ENCODE data around the gene SRPK2. TPM values are rescaled to one million over a fixed set of nuclear protein-coding genes. Genes with fewer than 3 reads are reported as not detected.

SRPK2 gene
- 58.2 TPM for total RNA-seq (2021; ENCODE audit: unreplicated experiment)
- polyA plus RNA-seq (2012; ENCODE audit: insufficient read length) = 29.6 TPM
- percentile 91 among the genes with signal in this experiment for Bru-seq, nascent RNA
- BruChase-seq, experiment 1, labeled RNA remaining after a 2-hour chase = percentile 84 among the genes with signal in this experiment
- BruChase-seq, experiment 2, labeled RNA remaining after a 6-hour chase = percentile 84 among the genes with signal in this experiment
- long read RNA-seq, partial matches to known transcripts = 33 of 56 reads
- long read RNA-seq, other reads (novel, unspliced or antisense) = 16 of 56 reads

DNA sequence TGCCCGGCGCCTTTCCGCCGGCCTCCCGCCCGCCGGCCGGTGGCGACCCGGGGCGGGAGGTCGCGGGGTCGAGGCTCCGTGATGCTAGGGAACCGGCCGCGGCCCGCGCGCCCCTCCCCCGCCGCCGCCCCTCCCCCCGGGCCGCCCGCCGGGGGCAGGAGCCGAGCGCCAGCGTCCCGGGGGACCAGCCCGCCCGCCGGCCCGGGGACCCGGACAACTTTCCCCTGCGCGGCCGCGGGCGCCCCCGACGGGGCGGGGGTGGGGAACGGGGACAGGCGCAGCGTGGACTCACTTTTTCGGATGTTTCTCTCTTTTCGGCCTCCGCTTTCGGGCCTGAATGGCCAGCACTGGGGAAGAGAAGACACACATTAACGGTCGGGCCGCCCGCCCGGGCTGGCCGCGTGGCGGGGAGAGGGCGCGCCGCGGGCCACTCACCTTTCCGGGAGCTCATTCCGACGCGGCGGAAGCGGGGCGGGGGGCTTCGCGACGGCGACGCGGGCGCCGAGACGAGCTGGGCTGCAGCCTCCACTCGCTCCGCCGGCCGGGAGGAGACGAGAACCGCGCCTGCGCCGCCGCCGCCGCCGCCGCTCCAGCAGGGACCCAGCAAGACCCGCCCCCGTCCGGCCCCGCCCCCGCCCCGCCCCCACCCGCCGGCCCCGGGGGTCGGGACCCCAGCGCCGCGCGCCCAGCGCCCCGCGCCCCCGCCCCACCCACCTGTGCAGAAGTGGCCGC is at the start of gene SRPK2:
Gene SRPK2, minus strand, starts transcription at position 566 of the 732 bp plus-strand sequence.
- peak within 1 kb of the TSS; percentile 79 for H3K27ac ChIP-seq (ENCODE audit: low read length)
- CTCF ChIA-PET = no interaction called here
- POLR2A ChIA-PET = no interaction called here
- H3K4me1 ChIP-seq (ENCODE audit: control insufficient read depth, insufficient read depth, low read length) = peaks cover 9% of the 10 kb centered on the region; the same call in 1 of the 2 replicates
- peak; percentile 93 for ATAC-seq
- no TSS peak for BruUV-seq (replicated peaks)
- no peaks in the 10 kb centered on the region for H3K9me3 ChIP-seq (ENCODE audit: control insufficient read depth, insufficient read depth, low read depth, low read length)
- no peaks in the 10 kb centered on the region for H3K36me3 ChIP-seq (ENCODE audit: control insufficient read depth, insufficient read depth, low read length)
- TF ChIP-seq SIN3A (IDR thresholded peaks at IDR 0.05; ENCODE audit: borderline replicate concordance, insufficient read depth, low read depth, low read length) (no peak), REST (IDR thresholded peaks at IDR 0.05; ENCODE audit: insufficient read depth in 1 of 2, low read depth in 2 of 2, low read length in 1 of 2) (no peak), POLR2AphosphoS5 (IDR thresholded peaks at IDR 0.05; ENCODE audit: low read depth, low read length) (peak; percentile 39; the same call in 1 of the 2 replicates), TCF7L2 (IDR thresholded peaks at IDR 0.05; ENCODE audit: low read depth, low read length) (no peak)
- TF ChIP-seq, protein P1, sequence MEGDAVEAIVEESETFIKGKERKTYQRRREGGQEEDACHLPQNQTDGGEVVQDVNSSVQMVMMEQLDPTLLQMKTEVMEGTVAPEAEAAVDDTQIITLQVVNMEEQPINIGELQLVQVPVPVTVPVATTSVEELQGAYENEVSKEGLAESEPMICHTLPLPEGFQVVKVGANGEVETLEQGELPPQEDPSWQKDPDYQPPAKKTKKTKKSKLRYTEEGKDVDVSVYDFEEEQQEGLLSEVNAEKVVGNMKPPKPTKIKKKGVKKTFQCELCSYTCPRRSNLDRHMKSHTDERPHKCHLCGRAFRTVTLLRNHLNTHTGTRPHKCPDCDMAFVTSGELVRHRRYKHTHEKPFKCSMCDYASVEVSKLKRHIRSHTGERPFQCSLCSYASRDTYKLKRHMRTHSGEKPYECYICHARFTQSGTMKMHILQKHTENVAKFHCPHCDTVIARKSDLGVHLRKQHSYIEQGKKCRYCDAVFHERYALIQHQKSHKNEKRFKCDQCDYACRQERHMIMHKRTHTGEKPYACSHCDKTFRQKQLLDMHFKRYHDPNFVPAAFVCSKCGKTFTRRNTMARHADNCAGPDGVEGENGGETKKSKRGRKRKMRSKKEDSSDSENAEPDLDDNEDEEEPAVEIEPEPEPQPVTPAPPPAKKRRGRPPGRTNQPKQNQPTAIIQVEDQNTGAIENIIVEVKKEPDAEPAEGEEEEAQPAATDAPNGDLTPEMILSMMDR (IDR thresholded peaks at IDR 0.05) = no peak
- DNase-seq (ENCODE audit: low read depth, low spot score) = no peak
- intact Hi-C loops (cut with micrococcal nuclease; ENCODE audit: unreplicated experiment) = no loop called here
- peak within 1 kb of the TSS; percentile 78 to 81 for H3K4me3 ChIP-seq (ENCODE audit: low read depth in 2 of 2, low read length in 2 of 2)
- H3K27me3 ChIP-seq (ENCODE audit: control insufficient read depth, insufficient read depth, low read length) = no peaks in the 10 kb centered on the region
- in situ Hi-C loops (cut with HindIII; ENCODE audit: low pct_unique_long_range_greater_than_20kb, low sequenced_read_pairs) = no loop called here

DNA sequence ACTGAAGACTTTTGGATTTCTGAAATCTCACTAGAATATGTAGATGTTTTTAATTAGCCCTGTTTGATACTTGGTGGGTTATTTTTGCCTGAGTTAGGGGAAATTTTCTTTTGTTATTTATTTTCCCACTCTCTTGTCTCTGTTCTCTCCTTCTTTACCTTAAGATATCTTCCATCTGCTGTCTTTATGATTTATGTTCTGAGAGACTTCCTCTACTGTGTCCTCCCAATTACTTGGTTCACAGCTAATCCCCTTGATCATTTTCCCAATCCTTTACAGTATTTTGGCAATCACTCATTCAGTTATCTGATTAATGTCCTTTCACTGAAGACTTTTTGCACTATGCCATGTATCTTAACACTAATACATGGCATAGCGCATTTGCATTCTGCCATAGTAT is 49.5 kb upstream of the SRPK2 start:
- no peak overlapping the region for H3K4me3 ChIP-seq (ENCODE audit: low read depth in 2 of 2, low read length in 2 of 2)
- no peak for ATAC-seq

More for the DNA sequence above, 49.5 kb upstream of the SRPK2 start:
- in situ Hi-C loops (cut with HindIII; ENCODE audit: low pct_unique_long_range_greater_than_20kb, low sequenced_read_pairs) = no loop called here
- Histone ChIP-seq H3K36me3 (ENCODE audit: control insufficient read depth, insufficient read depth, low read length) (no peaks in the 10 kb centered on the region), H3K27ac (ENCODE audit: low read length) (no peak overlapping the region), H3K27me3 (ENCODE audit: control insufficient read depth, insufficient read depth, low read length) (no peaks in the 10 kb centered on the region), H3K4me1 (ENCODE audit: control insufficient read depth, insufficient read depth, low read length) (no peaks in the 10 kb centered on the region), H3K9me3 (ENCODE audit: control insufficient read depth, insufficient read depth, low read depth, low read length) (no peaks in the 10 kb centered on the region)
- ChIA-PET CTCF (interaction anchor here (0.6 kb wide), 1 partner anchor 412 kb away, joined by 10 read pairs; no protein-coding TSS in a partner anchor), POLR2A (interaction anchor here (0.5 kb wide), 1 partner anchor 101 kb away, joined by 3 read pairs; no protein-coding TSS in a partner anchor)
- DNase-seq (ENCODE audit: low read depth, low spot score) = no peak
- TF ChIP-seq, protein P1 (IDR thresholded peaks at IDR 0.05) = no peak
- TF ChIP-seq REST (IDR thresholded peaks at IDR 0.05; ENCODE audit: insufficient read depth in 1 of 2, low read depth in 2 of 2, low read length in 1 of 2) (no peak), SIN3A (IDR thresholded peaks at IDR 0.05; ENCODE audit: borderline replicate concordance, insufficient read depth, low read depth, low read length) (no peak)
- intact Hi-C loops (cut with micrococcal nuclease; ENCODE audit: unreplicated experiment) = no loop called here
- BruUV-seq (replicated peaks) = no TSS peak
